ENCODE data around the gene LETMD1.

- TF ChIP-seq GATA3 (IDR thresholded peaks at IDR 0.05; ENCODE audit: low read depth, low read length) (no peak), GATA2 (IDR thresholded peaks at IDR 0.05; ENCODE audit: low read depth, low read length) (no peak)
Measured at GRCh38 chr12:51028813-51029150, 19.3 kb upstream of the LETMD1 start.

Measured in SH-SY5Y (cell line).